ENCODE data around the gene EP400.

The EP400 gene

GRCh38 chr12:131949431-131950181 is at the start of gene EP400:
TSS of gene EP400 (plus strand) at chr12:131949942. CDS start at chr12:131960620, 10,678 bp downstream.
- peak; percentile 89 to 95 (median 93) for DNase-seq (ENCODE audit: low read depth in 2 of 3, low spot score in 1 of 3)

- no peak for DNase-seq (ENCODE audit: low read depth in 2 of 3, low spot score in 1 of 3)
Measured at GRCh38 chr12:131900397-131900796, 49.3 kb upstream of the EP400 start.

- DNase-seq (ENCODE audit: low read depth in 2 of 3, low spot score in 1 of 3): no peak
Measured at GRCh38 chr12:131901431-131902331, 48.1 kb upstream of the EP400 start.

- DNase-seq (ENCODE audit: low read depth in 2 of 3, low spot score in 1 of 3): no peak
Measured at GRCh38 chr12:131902332-131903241, 47.2 kb upstream of the EP400 start.

GRCh38 chr12:131903270-131904255 is 46.2 kb upstream of the EP400 start:
- no peak for DNase-seq (ENCODE audit: low read depth in 2 of 3, low spot score in 1 of 3)

- DNase-seq (ENCODE audit: low read depth in 2 of 3, low spot score in 1 of 3): no peak
Measured at GRCh38 chr12:131904346-131904745, 45.4 kb upstream of the EP400 start.

- no peak for DNase-seq (ENCODE audit: low read depth in 2 of 3, low spot score in 1 of 3)
Measured at GRCh38 chr12:131905081-131905629, 44.6 kb upstream of the EP400 start.

- DNase-seq (ENCODE audit: low read depth in 2 of 3, low spot score in 1 of 3): no peak
Measured at GRCh38 chr12:131905630-131906091, 44.1 kb upstream of the EP400 start.

GRCh38 chr12:131907379-131908091 is 42.2 kb upstream of the EP400 start:
- DNase-seq (ENCODE audit: low read depth in 2 of 3, low spot score in 1 of 3): no peak

- no peak for DNase-seq (ENCODE audit: low read depth in 2 of 3, low spot score in 1 of 3)
Measured at GRCh38 chr12:131908092-131909080, 41.4 kb upstream of the EP400 start.

- no peak for DNase-seq (ENCODE audit: low read depth in 2 of 3, low spot score in 1 of 3)
Measured at GRCh38 chr12:131909081-131909751, 40.5 kb upstream of the EP400 start.

- DNase-seq (ENCODE audit: low read depth in 2 of 3, low spot score in 1 of 3): no peak
Measured at GRCh38 chr12:131909752-131910219, 40.0 kb upstream of the EP400 start.

GRCh38 chr12:131910302-131911027 is 39.3 kb upstream of the EP400 start:
- DNase-seq (ENCODE audit: low read depth in 2 of 3, low spot score in 1 of 3): no peak

GRCh38 chr12:131911028-131911650 is 38.6 kb upstream of the EP400 start:
- DNase-seq (ENCODE audit: low read depth in 2 of 3, low spot score in 1 of 3): no peak

GRCh38 chr12:131911851-131912477 is 37.8 kb upstream of the EP400 start:
- no peak for DNase-seq (ENCODE audit: low read depth in 2 of 3, low spot score in 1 of 3)
